Activated naive CD4-positive, alpha-beta T cell treated with anti-CD3 and anti-CD28 coated beads, Interleukin-2, amount 50 U/mL, for 16 hours (primary cell): Measurements from ENCODE around the gene EML1.

Experiments used
- DNase-seq: peaks from one replicate; pipeline ENCODE4 v3.0.0-alpha.2; 2020

EML1 gene

DNA sequence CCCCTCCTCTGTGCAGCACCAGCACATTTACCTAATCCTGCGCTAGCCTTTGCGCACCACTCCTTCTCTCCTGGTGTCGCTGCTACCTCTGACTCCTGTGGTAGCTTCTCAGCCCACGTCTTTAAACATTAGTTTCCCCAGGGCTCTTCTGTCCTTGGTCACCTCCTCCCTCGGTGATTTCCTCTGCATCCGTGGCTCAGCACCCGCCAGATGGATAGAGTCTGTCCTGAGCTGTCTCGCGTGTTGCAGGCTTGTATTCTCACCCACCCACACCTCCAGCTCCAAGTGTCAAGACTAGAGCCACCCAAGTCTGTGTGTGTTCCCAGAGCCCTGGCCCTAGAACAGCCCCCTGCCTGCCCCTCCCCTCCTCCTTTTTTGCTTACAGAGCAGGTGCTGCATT lies 83.2 kb downstream of the EML1 start:
- no peak for DNase-seq

DNA sequence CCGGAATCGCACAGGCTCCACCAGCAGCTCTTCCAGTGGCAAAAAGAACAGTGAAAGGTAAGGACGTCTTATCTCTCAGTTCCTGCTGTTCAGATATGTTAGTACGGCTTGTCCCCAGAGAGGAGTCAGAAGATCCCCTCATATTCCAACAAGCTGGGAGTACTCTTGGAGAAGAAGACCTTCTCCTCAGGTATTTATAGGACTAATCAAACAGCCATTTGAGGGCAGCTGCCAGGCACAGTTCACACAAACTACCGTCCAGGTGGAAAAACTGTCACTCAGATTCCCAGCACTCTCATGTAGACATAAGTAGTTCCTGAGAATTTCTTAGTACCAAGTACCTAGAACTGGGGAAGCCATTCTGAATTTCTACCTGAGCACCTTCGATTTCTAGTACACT lies 85.3 kb downstream of the EML1 start:
- DNase-seq = no peak

DNA sequence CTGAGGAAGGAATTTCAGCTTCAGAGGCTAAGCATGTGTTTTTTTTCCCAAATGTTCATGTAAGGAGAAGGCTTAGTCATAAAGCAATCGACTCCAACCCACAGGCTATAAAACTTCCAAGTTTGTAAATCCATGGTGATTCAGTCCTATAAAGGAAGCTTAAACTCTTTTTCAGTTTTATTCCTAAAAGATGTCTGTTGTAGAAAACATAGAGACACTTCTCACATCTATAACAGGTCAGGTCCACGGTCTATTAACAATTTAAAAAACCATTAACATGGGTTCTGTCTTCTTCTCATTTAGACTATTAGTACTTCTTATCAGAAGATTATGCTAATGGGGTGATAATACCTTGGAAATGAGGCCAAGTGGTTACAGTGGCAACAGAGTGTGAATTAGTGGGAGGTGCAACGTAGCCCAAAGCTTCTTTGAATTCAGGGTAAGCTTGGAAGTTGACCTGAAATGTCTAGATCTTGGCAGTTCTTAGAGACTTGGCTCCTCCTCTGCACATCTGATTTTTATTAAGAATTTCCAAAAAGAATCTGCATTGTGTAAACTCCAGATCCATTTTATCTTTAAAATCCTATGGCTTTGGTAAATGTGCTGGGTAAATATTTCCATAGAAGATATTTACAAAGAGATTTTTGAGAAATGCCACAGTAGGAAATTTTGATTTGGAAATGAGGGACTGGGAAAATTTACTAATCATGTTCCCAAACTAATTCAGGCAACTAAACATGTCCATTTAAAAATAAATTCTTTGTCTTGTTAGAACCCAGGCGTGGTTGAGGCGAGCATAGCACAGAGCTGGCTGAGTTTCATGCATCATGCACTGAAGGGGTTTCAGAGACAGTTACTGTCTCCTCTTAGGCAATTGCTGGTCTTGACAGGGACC lies 86.4 kb downstream of the EML1 start:
- DNase-seq = no peak

DNA sequence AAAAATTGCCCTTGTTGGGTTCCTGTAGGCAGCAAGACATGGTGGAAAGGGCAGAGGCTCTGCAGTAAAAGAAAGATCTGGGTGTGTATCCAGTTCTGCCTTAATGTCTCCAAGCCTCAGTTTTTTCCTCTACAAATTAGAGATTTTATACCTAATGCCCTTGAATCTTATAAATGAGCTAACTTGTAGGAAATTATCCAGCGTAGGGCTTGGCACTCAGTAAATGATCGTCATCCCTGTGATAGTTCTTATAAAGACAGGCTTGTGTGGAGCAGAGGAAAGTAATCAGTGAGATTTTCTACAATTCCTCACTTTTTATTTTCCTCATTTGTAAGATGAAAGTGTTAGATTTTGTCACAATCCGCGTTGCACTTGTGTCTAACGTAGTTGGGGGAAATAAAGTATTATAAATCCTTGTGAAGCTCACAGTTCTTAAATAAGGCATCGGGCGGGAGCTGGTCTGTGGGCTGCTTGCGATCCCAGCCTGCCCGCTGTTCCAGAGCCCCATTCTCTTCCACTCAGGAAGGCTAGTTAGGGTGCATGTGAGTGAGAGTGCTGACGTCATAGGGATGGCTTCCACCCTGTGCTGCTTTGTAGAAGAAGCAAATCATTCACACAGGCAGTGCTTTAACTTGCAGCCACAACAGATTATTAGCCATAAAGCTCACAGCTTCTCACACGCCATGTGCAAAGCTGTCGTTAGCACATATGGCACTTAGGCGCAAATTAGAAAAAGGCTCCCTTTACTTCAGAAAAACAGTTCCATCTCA lies 87.6 kb downstream of the EML1 start:
- no peak for DNase-seq

DNA sequence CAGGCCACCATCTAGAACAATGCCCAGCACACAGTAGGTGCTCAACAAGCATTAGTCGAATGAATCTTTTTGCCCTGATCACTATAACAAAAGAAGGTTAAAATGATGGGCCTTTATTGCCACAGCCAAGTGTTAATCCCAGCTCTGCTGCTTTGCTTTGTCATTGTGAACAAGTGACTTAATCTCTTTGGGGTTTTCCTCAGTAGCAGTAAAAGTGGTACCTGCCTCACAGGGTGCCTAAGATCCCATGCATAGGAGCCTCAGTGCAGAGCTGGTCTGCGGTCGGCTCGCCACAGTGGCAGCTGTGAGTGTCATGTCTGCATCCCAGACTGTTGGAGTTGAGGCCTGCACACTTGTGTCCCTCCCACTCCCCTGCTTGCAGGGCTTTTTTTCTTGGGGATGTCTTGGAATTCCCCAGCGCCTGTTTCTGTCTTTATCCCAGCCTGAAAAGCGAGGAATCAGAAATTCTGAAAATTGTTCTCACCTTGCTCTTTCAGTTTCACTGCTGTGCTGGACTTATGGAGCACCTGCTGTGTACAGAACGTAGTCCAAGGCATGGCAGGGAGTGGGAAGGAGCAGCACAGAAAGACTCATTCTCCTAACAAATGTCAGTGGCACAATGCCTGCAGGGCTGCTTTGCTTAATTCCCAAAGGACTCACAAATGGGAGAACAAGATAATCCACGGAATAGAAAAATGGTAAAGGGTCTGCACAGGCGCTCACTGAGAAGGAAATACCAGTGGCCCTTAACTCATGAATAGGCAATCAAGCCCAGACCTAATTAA lies 90.8 kb downstream of the EML1 start:
- DNase-seq = no peak

DNA sequence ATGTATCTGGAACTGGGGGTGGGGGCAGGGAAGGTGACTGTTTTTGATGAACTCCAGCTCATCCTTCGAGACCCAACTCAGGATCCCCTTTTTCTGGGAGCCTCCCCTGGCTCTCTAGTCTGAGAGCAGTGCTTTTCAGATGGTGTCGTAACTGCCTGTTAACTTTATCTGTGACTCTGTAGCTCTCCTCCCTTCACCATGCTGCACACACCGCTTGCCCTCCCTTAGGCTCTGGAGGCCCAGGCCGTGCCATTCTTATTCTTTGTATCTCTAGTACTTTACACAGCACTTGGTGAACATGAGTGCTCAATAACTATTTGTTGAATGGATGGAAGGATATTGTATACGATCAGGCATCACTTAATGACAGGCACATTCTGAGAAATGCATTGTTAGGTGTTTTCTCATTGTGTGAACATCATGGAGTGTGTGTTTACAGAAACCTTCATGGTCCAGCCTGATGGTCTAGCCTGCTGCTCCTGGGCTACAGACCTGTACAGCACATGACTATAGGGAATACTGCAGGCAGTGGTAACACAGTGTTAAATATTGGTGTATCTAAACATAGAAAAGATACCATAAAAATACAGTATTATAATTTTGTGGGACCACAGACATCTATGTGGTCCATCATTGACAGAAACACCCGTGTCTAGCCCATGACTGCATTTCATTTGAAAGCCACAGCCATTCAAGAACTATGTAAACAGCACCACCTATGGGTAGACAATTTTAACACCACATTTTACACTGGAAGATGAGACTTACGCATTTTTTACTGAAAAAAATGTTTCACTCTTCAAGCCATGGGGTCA lies 91.8 kb downstream of the EML1 start:
- DNase-seq = no peak

DNA sequence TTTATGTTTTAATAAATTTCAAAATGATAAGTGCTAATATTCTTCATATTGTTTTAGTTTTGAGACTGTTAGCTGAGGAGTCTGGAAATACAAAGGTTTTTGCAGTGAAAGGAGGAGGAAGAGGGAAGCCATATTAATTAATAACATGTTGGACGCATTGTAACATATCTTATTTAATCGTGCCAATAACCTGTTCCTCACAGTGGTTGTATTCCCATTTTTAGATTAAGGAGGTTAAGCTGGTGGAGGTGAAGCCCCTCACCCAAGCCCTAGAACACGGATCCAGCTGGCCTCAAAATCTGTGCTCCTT lies 92.4 kb downstream of the EML1 start:
- no peak for DNase-seq

DNA sequence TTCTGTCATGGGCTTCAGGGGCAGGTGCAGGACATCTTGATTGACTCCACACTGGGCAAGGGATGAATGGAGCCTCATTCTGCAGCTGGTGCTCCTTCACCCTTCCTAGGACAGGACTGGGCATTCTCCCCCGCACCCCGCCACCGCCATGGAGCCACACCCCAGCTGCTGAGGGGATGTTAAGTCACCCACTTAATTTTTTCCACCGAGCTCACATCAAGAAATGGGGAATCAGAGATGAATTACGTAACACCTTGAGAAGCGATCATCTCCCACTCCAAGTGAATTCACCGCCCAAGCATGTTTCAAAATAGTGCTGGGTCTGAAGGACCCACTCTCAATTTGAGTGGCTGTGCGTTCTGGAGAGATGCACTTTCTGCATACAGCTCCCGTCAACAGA lies 94.2 kb downstream of the EML1 start:
- DNase-seq = no peak

DNA sequence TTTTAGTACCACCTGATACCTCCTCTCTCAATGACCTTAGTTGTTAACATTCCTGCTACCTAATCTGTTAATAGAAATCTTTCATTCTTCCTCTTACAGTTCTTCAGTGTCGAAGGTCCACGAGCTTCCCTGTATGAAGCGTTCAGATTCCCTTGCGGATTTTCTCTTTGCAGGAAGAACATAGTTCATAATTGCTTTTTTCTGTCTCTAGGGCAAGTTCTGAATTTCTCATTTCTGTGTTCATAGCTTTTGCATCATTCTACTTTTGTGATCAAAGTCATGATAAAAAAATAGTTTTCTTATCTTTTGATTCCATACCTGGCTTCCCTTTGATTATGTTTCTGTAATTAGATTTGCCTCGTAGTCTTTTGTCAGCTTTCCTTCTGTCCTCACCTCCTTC lies 94.9 kb downstream of the EML1 start:
- no peak for DNase-seq

DNA sequence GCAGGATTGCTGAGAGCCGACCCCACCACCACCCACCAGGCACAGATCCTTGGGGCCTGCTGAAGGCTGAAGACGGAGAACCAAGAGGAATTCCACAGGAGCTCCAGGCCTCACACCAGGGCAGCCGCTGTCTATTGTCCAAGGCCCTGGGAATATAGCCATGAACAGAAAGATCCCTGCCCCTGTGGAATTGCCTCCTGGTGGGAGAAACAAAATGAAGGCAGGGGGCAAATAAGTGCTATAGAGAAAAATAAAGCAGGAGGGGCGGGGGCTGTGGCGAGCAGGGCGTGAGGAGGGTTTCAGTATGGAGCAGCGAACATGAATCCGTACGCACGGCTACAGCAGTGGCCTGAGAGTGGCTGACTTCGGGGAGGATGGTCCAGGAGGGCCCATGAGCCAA lies 96.1 kb downstream of the EML1 start:
- DNase-seq = no peak

DNA sequence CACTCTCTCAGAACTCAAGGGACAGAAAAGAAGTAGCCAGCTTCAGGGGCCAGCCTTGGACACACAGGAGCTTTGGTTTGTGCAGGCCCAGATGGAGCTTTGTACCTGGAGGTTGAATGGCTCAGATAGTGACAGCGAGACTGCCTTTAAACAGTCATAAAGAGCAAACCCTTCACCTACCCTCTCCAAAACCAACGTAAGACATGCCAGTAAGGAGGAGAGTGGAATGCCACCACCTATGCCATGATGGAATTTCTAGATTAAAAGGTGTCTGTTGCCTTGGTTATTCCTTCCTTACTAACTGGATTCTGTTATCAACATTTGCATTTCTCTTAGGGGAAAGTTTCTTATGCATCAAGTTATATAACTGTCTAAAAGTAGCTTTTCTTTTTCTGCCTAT lies 98.1 kb downstream of the EML1 start:
- no peak for DNase-seq

DNA sequence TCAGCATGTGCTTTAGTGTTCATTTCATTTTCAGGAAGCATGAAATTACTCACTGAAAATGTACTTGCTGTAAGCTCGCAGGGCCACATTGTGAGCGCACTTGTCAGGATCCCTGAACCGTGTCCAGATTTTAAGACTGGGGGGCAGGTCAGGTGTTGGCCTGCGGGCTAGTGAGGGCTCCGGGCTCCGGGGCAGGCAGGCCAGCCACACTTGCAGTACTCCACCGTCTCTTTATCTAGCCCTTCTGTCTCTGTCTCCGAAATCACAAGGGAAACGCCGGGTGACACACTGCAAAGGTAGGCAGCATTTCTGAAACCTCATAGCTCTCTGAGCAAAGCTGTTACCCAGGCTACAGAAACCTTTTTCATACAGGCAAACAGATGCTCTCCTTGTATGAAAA lies 98.7 kb downstream of the EML1 start:
- no peak for DNase-seq

DNA sequence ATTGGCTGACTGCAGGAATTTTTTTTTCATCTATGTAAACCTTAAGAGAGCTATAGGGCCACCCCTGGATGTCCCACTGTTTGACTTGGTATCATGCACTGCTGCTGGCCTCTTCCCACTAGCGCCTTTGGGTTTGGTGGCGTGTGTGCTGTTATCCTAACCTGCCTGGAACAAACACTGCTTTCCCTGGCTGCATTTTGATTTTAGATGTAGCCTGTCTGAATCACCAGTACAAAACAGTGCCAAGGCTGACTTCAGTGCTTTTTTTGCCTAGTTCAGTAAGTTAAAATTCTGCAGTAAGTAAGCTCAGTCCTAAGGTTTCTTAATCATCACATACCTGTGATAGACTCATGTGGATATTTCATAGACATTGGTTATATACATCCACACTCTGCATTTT lies 99.2 kb downstream of the EML1 start:
- no peak for DNase-seq

DNA sequence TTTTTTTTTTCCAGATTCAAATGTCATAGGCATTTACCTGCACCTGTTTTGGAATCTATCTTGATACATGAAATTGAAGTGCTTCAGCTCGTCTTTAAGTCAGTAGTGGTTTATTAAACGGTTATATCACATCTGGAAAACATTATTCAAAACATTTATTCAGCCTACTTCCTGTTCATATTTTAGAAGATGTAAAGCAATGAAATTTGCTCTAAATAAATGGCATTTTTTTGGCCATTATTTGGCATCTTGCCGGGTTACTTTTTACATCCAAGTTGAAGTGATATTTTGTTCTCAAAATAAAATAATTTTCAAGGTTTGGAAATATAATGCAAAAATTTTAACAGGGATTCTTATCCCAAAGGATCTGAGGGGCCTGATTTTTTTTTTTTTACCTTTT lies 103.1 kb downstream of the EML1 start:
- DNase-seq = no peak

DNA sequence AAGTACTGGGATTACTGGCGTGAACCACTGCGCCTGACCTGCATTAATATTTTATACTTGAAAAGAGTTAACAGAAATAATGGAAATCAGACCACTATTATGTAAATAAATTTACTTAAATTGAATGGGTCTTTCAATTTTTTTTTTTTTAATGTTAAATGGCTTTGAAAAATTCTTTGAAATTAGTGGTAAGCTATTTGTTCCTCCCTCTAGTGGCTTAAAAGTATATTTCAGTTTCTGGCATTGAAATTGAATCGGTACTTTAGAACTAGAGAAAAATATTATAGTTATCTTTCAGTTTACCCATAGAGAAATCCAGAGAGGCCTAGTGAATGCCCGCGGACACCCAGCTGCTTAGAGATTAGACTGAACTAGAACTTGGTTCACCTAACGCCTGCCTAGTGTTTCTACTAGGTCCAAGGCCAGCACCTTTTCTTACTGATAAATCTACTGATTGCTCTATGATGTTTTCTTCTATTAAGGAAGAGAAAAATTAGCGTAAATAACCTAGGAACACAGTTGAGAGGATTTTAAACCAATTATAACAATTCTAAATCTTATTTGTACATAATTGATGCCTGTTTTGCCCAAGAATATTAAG lies 106.5 kb downstream of the EML1 start:
- no peak for DNase-seq

DNA sequence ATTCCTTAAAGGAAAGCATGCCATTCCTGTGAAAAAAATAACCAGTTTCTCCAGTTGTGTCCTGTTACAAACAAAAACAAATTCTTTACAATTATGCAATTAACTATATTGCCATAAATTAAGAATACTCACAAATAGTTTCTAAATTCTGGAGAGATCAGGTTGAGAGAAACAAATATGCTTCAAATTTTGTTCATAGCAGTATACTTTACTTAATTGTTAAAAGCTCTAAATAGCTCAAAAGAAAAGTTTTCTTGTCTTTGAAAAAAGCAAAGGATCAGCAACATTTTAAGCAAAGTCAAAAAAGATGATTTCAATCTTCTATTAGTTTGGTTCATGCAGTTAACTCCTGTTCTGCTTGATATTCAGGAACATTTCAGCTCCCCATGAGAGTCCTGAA lies 109.7 kb downstream of the EML1 start:
- no peak for DNase-seq

DNA sequence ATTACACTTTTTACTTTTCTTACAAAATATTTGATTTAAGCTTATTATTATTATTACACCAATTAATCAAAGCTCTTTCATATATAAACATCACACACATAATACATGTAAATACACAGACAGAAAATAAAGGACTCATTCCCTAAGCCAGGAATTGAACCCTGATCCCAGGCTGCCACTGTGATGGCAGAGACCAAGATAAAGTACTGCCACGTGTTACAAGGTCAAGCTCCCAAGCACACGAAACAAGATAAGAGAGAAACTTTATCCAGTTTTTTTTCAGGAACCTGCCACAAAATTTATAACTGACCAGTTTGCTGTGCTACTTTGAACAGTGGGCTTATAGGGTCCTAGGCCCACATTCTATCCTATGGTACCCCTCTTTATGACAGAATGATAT lies 111.3 kb downstream of the EML1 start:
- no peak for DNase-seq

DNA sequence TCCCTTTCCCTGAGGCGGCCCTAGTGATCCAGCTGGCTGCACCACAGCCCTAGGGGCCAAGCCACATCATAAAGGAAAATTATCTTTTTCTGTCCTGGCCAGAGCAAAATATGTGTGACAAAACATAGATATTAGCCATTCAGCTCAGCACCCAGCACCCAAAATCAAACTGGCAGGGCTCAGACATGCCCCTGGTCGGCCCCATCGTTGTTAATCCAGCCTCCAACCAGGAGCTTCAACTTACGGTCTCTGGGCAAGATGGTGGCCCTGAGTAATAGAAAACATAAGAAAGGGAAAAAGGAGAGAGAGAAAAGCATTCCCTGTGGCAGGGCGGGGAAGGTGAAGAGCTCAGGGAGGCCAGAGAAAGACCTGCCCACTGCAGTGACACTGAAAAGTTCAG lies 111.9 kb downstream of the EML1 start:
- no peak for DNase-seq

DNA sequence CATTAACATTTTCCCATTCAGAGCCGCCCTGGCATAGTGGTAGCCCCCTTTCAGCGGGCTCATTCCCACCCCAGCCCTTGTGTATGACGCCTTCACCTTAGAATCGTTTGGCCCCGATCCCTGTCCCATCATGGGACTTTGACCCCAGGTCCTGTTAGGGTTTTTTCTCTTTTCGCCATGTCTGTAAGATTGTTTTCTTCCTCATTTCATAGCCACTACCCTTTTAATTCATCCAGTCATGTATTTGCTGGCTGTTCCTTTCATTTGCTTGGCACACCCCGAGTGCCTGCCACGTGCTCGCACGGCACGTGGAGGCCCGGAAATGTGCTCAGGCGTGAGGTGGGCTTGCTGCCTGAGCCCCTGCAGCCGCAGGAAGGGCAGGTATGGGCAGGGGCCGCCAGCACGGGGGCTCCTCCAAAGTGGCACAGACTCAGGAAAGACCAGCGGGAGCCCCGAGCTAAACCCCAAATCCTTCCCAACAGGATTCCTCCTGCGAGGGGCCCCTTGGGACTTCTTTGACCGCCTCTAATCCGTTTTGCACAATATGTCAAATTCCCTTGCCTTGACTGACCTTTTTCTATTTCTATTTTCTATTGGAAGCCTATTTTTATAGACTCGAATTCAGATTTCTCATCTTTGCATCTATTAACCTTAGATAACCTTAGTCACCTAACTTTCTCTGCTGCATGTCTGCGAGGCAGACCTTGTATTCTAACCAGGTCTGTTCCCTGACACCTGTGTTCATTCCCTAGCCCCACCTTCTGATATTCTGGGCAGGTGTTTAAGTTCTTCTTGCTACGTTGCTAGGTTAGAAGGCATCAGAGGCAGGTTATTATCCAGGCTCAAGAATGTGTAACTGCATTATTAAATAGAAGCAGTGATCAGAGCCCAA lies 114.8 kb downstream of the EML1 start:
- DNase-seq = no peak

DNA sequence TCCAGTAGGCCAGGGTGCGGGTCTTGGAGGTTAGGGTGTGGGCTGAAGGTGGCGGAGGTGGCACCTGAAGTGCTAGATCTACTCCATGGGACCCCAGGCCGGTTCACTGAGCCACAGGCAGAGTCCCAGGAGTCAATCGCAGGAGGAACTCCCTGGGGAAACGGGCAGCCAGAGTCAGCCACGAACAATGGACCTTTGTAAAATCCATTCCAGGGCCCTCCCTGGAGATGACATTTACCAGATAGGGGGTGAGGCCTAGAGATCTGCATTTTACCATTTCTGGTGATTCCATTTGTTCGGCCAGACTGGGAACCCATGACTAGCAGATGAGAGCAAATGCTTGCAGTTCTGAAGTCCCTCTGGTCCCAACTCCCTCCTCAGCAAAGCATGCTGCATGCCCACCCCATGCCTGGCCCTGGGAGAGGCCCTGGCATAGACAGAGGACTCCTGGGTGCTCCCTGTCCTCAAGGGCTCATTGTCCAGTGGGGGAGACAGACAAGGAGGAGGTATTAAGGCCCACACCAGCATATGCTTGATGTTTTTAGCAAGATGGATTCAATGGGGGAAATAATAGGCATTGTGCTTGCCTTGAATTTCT lies 115.5 kb downstream of the EML1 start:
- DNase-seq = no peak

DNA sequence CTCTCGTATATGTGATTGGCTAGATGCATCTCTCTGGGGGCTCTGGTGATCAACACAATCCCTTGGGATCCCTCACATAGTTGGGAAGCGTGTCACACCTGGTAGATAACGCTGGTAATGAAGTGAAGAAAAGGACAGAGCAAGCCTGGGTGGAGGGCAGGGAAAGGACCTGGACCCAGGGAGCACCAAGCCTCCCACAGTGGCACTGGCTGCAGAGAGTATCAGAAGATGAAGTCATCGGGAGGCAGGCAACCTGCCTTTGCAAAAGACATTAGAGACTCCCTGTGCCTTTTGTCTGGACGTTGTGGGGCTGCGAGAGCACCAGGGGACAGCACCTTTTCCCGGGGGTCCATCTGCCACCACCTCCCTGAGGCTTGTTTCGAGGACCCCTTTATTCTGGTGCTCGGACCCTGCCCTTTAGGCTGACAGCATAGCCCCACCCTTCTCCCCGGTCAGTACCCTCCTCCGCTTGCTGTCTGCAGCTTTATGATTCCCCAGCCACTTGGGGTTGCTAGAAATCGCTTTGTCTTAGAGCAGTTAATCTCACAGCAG lies 116.4 kb downstream of the EML1 start:
- DNase-seq = no peak
